Gastroesophageal sphincter (tissue), 4 donors: ENCODE data around the gene ADGRD2. TPM values are rescaled to one million over a fixed set of nuclear protein-coding genes. Genes with fewer than 3 reads are reported as not detected.

Experiments
- ATAC-seq: fragments of 150-250 bp; one replicate; pipeline ENCODE4 v1.9.1; 2016; ENCODE audit warnings: mild to moderate bottlenecking, moderate library complexity
- H3K27ac ChIP-seq, 4 donors: fragments of 200-600 bp; sonication (generic) in 3 of 4; 1 replicate in 3 of 4; 2 replicates in 1 of 4; pipeline ENCODE4 v1.5.1; 2016 to 2019
- H3K27me3 ChIP-seq: fragments of 200-600 bp; sonication (generic); one replicate; pipeline ENCODE4 v1.5.1; 2019
- H3K36me3 ChIP-seq, 2 donors: fragments of 200-600 bp; sonication (generic); one replicate each; pipeline ENCODE4 v1.5.1; 2019; ENCODE audit warnings: control low read depth in 1 of 2
- H3K4me1 ChIP-seq, 3 donors: fragments of 200-600 bp; sonication (generic); 1 replicate in 2 of 3; 2 replicates in 1 of 3; pipeline ENCODE4 v1.5.1; 2016 to 2019; ENCODE audit warnings: control low read depth in 2 of 3
- H3K4me3 ChIP-seq, 2 donors: fragments of 200-600 bp; sonication (generic); one replicate each; pipeline ENCODE4 v1.5.1; 2019; ENCODE audit warnings: mild to moderate bottlenecking in 1 of 2, moderate library complexity in 1 of 2
- H3K9me3 ChIP-seq, 3 donors: fragments of 200-600 bp; sonication (generic); one replicate each; pipeline ENCODE4 v1.5.1; 2017 to 2019; ENCODE audit warnings: control low read depth in 2 of 3
- CTCF ChIP-seq, 4 experiments: fragments of 200-600 bp in 2 of 4; fragments of 450-650 bp in 2 of 4; sonication (generic) in 1 of 4; IDR thresholded peaks; one replicate each; pipeline ENCODE4 v1.5.1; 2017 to 2019; ENCODE audit warnings: antibody characterized with exemption in 4 of 4, mild to moderate bottlenecking in 2 of 4, moderate library complexity in 2 of 4
- EP300 ChIP-seq: sonication (generic); formaldehyde crosslinking; IDR thresholded peaks from one replicate; pipeline ENCODE4 v1.6.1; 2017; ENCODE audit warnings: antibody characterized with exemption, mild to moderate bottlenecking
- POLR2A ChIP-seq, 2 donors: fragments of 450-650 bp; IDR thresholded peaks; one replicate each; pipeline ENCODE4 v1.6.1; 2017; ENCODE audit warnings: antibody characterized with exemption in 2 of 2, mild to moderate bottlenecking in 2 of 2, moderate library complexity in 1 of 2
- POLR2AphosphoS5 ChIP-seq: sonication (generic); formaldehyde crosslinking; IDR thresholded peaks from one replicate; pipeline ENCODE4 v1.6.1; 2017; ENCODE audit warnings: antibody characterized with exemption
- WGBS, 2 donors: methylation state at CpG; one replicate each; pipeline ENCODE4 v1.1.5; 2018; ENCODE audit warnings: low coverage in 1 of 2; 5-methylcytosine and 5-hydroxymethylcytosine counted together
- total RNA-seq, 4 donors: library from RNA; depleted of rRNA; stranded (reverse); fragments of >200 nt; gene quantifications; one replicate each; pipeline ENCODE4 v1.1.0, GENCODE V29; 2016

ADGRD2 gene
- total RNA-seq, 4 donors from 2014 or later: not detected

- Histone ChIP-seq H3K27me3 (peaks cover 65% of the 10 kb centered on the region), H3K9me3 (no peaks in the 10 kb centered on the region), H3K4me3 (no peak overlapping the region), H3K36me3 (no peaks in the 10 kb centered on the region), H3K27ac (no peak overlapping the region), H3K4me1 (peaks cover 0 to 24% (median 13%) of the 10 kb centered on the region in 3 donors)
- no peak for TF ChIP-seq CTCF (IDR thresholded peaks at IDR 0.05)
- TF ChIP-seq EP300: no peak
- no peak for TF ChIP-seq POLR2AphosphoS5
- no peak for TF ChIP-seq POLR2A (IDR thresholded peaks at IDR 0.05)
- no peak for ATAC-seq
- WGBS, 2 donors: 70 to 80% methylated on average over 3 to 5 of the region's 19 CpGs
These were observed 55.7 kb downstream of the ADGRD2 start for GRCh38 chr9:124505901-124506346.

GRCh38 chr9:124506433-124506832 lies 56.2 kb downstream of the ADGRD2 start:
- TF ChIP-seq POLR2AphosphoS5 (no peak), EP300 (no peak), CTCF (IDR thresholded peaks at IDR 0.05) (no peak), POLR2A (IDR thresholded peaks at IDR 0.05) (no peak)
- WGBS, 2 donors: no CpG with 5 or more reads among the region's 8 CpGs
- H3K27me3 ChIP-seq: peaks cover 65% of the 10 kb centered on the region
- no peak for ATAC-seq
- no peaks in the 10 kb centered on the region for H3K9me3 ChIP-seq
- no peak overlapping the region for H3K27ac ChIP-seq
- H3K4me3 ChIP-seq: no peak overlapping the region
- peaks cover 0 to 24% (median 13%) of the 10 kb centered on the region in 3 donors for H3K4me1 ChIP-seq
- H3K36me3 ChIP-seq: no peaks in the 10 kb centered on the region

- peaks cover 61% of the 10 kb centered on the region for H3K27me3 ChIP-seq
- 90 to 92% methylated on average over 4 to 7 of the region's 34 CpGs for WGBS, 2 donors
- no peaks in the 10 kb centered on the region for H3K36me3 ChIP-seq
- H3K27ac ChIP-seq: no peak within 1 kb of the TSS
- H3K4me1 ChIP-seq: peaks cover 0 to 24% (median 13%) of the 10 kb centered on the region in 3 donors
- H3K9me3 ChIP-seq: no peaks in the 10 kb centered on the region
- no peak within 1 kb of the TSS for H3K4me3 ChIP-seq
- no peak for ATAC-seq
- TF ChIP-seq POLR2A (IDR thresholded peaks at IDR 0.05) (no peak), EP300 (no peak), CTCF (IDR thresholded peaks at IDR 0.05) (no peak), POLR2AphosphoS5 (no peak)
These were observed 57.0 kb downstream of the ADGRD2 start, which contains the start of gene NR5A1 for GRCh38 chr9:124506931-124507879. NR5A1 (minus strand) TSS chr9:124507399; CDS start chr9:124503395, 4,004 bp downstream.

DNA sequence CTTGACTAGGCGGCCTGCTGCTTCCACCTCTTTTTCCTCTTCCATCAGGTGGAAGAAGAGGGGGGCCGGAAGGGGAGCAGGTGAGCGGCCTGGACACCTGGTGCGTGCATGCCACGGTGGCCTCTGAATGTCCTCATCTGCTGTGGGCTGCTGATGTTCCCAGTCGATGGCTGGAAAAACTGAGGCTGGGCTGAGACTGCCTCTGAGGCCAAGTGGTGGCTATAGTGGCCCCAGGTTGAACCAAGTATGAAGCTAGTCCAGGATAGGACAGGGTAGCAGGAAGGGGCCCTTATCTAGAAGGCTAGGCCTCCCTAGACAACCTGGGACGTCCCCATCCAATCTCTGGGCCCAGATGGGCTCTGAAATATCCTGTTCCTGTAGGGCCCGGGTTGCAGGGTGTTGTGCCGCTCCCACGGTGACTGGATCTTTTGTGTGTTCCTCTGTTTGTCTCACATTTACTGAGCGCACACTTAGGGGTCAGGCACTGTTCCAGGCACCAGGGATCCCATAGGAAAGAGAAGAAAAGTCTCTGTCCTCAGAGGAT lies 57.7 kb downstream of the ADGRD2 start:
- WGBS, 2 donors: 91 to 97% methylated on average over 4 to 7 of the region's 11 CpGs
- Histone ChIP-seq H3K27ac (no peak overlapping the region), H3K27me3 (peaks cover 54% of the 10 kb centered on the region), H3K4me3 (no peak overlapping the region), H3K4me1 (peaks cover 0 to 21% (median 12%) of the 10 kb centered on the region in 3 donors), H3K9me3 (no peaks in the 10 kb centered on the region), H3K36me3 (no peaks in the 10 kb centered on the region)
- TF ChIP-seq POLR2AphosphoS5 (no peak), POLR2A (IDR thresholded peaks at IDR 0.05) (no peak)
- ATAC-seq: no peak

- no peaks in the 10 kb centered on the region for H3K36me3 ChIP-seq
- TF ChIP-seq EP300: no peak
- TF ChIP-seq CTCF (IDR thresholded peaks at IDR 0.05): no peak
- no peak for TF ChIP-seq POLR2AphosphoS5
- TF ChIP-seq POLR2A (IDR thresholded peaks at IDR 0.05): no peak
- H3K4me3 ChIP-seq: no peak overlapping the region
- H3K27me3 ChIP-seq: peaks cover 25% of the 10 kb centered on the region
- H3K4me1 ChIP-seq: no peaks in the 10 kb centered on the region
- no peak overlapping the region for H3K27ac ChIP-seq
- ATAC-seq: no peak
- no peaks in the 10 kb centered on the region for H3K9me3 ChIP-seq
- WGBS, 2 donors: 43 to 84% methylated on average over 1 to 3 of the region's 9 CpGs
These were observed 60.6 kb downstream of the ADGRD2 start for GRCh38 chr9:124510650-124511425.
